Choroid plexus epithelial cell (primary cell): Measurements from ENCODE around the gene RNASE13.

ENCODE experiments used
- DNase-seq: peaks from one replicate; pipeline ENCODE4 v3.0.0-alpha.2; 2010; ENCODE audit warnings: low read depth
- H3K4me3 ChIP-seq: 2 replicates; pipeline ENCODE4 v1.5.1; 2011; ENCODE audit warnings: low read depth, mild to moderate bottlenecking, control low read depth, low read length, moderate library complexity
- TF ChIP-seq, protein P1 (sequence below): conservative IDR thresholded peaks from 2 replicates; pipeline ENCODE4 v1.5.1; 2011; ENCODE audit warnings: low read depth, mild to moderate bottlenecking, control low read depth, inconsistent platforms, low read length, moderate library complexity

Gene RNASE13

DNA sequence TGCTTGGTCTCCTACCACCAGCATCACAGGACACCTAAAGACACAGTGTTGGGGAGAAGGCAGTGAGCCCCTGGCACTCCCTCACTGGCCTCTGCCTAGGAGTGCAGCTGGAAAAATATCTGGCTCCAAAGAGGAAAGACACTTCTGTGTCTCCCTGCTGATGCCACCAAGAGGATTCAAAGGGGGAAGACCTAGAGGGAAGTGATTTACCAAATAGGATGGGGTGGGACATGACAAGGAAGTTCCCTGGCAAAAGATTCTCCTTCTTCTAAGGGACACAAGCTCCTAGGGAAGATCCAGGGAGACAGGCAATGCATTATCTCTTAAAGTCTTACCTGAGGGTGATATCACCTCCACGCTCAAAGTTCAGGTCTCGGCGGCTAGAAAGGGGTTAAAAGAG is 15.8 kb downstream of the RNASE13 start:
- DNase-seq, result no peak
- TF ChIP-seq, protein P1, sequence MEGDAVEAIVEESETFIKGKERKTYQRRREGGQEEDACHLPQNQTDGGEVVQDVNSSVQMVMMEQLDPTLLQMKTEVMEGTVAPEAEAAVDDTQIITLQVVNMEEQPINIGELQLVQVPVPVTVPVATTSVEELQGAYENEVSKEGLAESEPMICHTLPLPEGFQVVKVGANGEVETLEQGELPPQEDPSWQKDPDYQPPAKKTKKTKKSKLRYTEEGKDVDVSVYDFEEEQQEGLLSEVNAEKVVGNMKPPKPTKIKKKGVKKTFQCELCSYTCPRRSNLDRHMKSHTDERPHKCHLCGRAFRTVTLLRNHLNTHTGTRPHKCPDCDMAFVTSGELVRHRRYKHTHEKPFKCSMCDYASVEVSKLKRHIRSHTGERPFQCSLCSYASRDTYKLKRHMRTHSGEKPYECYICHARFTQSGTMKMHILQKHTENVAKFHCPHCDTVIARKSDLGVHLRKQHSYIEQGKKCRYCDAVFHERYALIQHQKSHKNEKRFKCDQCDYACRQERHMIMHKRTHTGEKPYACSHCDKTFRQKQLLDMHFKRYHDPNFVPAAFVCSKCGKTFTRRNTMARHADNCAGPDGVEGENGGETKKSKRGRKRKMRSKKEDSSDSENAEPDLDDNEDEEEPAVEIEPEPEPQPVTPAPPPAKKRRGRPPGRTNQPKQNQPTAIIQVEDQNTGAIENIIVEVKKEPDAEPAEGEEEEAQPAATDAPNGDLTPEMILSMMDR, result no peak
- H3K4me3 ChIP-seq, result no peak overlapping the region

DNA sequence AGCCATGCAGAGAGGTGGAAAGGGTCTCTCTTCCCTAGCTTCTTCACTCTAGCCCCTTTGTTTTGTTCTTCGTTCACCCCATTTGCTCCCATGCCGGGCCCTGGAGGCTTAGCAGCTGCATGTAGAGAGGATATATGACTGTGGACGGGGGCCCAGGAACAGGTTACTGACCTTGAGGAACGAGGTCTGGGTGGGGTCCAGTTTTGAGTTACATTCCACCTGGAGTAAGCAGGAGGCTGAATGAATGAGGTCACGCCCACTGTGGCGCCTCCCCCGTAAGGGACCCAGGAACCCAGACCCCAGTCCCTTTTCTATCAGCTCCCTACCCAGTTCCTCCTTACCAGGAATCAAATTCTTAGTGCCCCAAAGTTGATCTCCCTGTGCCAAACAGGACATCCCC is 16.3 kb downstream of the RNASE13 start:
- no peak for DNase-seq
- TF ChIP-seq, protein P1, result no peak
- no peak overlapping the region for H3K4me3 ChIP-seq

DNA sequence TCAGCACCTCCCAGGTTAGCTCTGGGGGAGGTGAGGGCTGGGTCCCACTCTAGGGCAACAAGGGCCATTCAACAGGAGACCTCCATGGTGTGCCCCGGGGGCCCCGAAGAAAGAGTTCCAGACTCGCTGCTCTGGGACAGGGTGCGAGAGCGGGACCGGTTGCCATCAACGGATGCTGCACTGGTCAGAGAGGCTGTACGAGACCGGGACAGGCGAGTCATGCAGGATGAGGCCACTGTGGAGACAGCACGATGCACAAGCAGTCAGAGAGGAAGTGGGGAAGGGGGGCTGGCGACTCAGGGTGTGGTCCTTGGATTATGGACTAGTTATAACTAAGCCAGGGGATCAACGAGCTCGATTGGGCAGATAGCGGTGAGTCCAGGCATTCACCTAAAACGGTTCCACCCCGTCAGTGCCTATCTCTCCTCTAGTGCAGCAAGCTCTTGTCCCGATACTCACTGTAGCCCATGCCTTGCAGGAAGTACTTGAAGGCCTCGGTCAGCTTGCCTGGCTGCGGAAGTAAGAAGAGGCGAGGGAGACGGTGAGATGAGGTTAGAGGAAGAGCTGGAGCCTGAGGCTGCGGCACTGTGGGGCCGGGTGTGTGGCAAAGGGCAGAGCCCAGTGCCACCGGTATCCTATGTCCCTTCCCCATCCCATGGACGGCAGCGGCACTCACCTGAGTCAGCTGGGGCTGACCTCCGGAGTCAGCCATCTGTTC is 16.9 kb downstream of the RNASE13 start:
- TF ChIP-seq, protein P1, result no peak
- DNase-seq, result no peak
- H3K4me3 ChIP-seq, result no peak overlapping the region

DNA sequence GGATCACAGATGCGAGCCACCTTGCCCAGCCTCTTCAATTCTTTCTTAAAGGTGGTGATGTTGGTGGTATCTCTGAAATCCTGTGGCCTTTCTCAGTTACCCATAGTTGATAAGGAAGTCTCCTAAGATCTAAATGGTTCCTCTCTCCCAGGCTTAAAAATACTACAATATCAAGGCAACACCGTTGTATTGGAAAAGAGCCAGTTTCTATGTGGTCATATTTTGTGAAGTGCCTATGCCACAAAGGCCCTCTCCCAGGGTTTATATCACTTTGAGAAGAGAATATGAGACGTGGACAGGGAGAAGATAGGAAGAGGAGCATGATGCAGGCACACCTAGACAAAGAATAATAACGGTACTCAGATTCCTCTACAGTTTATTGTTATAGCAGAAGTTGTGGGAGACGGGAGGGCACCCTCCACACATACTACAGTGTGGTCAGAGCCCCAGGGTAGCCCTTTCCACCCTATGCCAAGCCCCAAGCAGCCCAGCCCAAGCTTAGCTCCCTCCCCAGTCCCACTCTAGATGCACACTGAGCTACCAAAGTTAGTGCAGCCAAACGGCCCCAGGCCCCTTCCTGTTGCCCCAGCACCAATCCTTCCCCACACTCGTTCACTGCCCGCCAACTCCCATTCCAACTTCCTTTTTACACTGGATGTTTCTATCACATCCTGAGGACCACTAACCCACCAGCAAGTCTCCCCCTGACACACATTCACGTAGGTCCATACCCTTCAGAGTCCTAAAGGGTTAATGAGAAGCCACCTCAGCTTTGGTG is 18.0 kb downstream of the RNASE13 start:
- TF ChIP-seq, protein P1, result no peak
- no peak for DNase-seq
- H3K4me3 ChIP-seq, result no peak overlapping the region

DNA sequence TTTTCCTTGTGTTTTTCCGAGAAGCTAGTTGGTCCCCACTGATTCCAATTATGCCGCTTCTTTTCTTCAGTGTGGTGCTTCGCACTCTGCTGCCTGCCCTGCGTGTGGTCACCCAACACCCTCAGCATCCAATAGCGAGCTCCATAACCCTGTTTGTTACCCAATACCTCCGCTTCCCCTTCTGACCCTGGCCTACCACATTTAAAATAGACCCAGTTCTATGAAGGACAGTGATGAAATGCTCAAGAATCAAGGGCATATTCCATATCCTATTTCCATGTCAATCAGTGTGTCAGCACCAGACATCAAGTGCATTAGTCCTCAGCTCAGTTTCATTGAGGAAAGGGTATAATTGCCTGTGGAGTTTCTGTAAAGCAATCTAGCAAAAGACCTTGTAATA is 19.3 kb downstream of the RNASE13 start:
- no peak for DNase-seq
- TF ChIP-seq, protein P1, result no peak
- no peak overlapping the region for H3K4me3 ChIP-seq

DNA sequence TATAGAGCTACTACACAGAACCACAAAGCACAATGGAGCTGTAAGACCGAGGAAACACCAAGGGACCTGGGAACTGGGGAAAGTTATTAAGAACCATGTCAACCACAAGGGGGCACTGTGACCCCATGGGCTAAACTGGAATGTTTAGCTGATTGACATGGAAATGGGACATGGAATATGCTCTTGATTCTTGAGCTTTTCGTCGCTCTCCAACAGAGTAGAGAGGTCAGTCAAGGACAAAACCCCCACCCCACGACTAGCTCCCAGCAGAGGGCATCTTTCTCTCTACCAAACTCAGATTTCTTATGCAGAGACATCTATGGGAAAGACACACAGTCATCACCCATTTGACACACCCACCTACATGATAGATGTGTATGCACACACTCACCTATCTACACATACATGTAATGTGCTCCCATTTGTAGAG is 19.8 kb downstream of the RNASE13 start:
- DNase-seq, result peak; percentile 93
- TF ChIP-seq, protein P1, result peak; percentile 96
- H3K4me3 ChIP-seq, result no peak overlapping the region
